GM10248 (cell line): Measurements from ENCODE around the gene SNX9.
A peak's percentile ranks its signal among the peaks of the same experiment; 100 is the strongest.

ENCODE experiments used
- CTCF ChIA-PET: fragments of 300-600 bp; sonication (Branson Sonifier 250); formaldehyde crosslinking; extraction: SDS; loops from one replicate; lab custom pipeline; 2021; ENCODE audit warnings: antibody characterized with exemption; lab: Yijun Ruan, JAX
- POLR2A ChIA-PET: fragments of 350-650 bp; sonication (Branson Sonifier 250); formaldehyde crosslinking; extraction: SDS; loops from one replicate; lab custom pipeline; 2020; ENCODE audit warnings: antibody characterized with exemption; lab: Yijun Ruan, JAX
- DNase-seq: peaks from one replicate; pipeline ENCODE4 v3.0.0; 2012; ENCODE audit errors: extremely low spot score
- CTCF ChIP-seq: IDR thresholded peaks from 2 replicates; pipeline ENCODE4 v1.5.1; 2012; ENCODE audit warnings: mild to moderate bottlenecking, low read depth; ENCODE audit errors: extremely low read depth, missing control alignments, control extremely low read depth

SNX9 gene

GRCh38 chr6:157978021-157978783 is 155.2 kb downstream of the SNX9 start:
- POLR2A ChIA-PET = no interaction called here
- CTCF ChIA-PET = interaction anchor here (1.0 to 6.4 kb wide), 4 partner anchors 11 to 221 kb away, joined by 3 to 53 read pairs (median 4); no protein-coding TSS in a partner anchor
- no peak for TF ChIP-seq CTCF
- no peak for DNase-seq

- POLR2A ChIA-PET = no interaction called here
- no peak for DNase-seq
- CTCF ChIA-PET = interaction anchor here (1.1 to 6.4 kb wide), 2 partner anchors 34 to 92 kb away, joined by 3 to 53 read pairs; no protein-coding TSS in a partner anchor
- peak; percentile 2 for TF ChIP-seq CTCF
These were observed 157.5 kb downstream of the SNX9 start for GRCh38 chr6:157980288-157981131.

- POLR2A ChIA-PET = no interaction called here
- CTCF ChIA-PET = interaction anchor here (1.1 to 6.4 kb wide), 3 partner anchors 34 to 174 kb away, joined by 3 to 53 read pairs (median 5); no protein-coding TSS in a partner anchor
- no peak for TF ChIP-seq CTCF
- no peak for DNase-seq
These were observed 158.0 kb downstream of the SNX9 start for GRCh38 chr6:157981132-157981394.

- TF ChIP-seq CTCF = peak; percentile 37
- POLR2A ChIA-PET = no interaction called here
- DNase-seq = peak; percentile 84
- CTCF ChIA-PET = interaction anchor here (0.8 to 6.4 kb wide), 7 partner anchors 22 to 225 kb away, joined by 4 to 53 read pairs (median 7); no protein-coding TSS in a partner anchor
These were observed 158.5 kb downstream of the SNX9 start, which contains the start of gene SYNJ2 for GRCh38 chr6:157981395-157982101. Gene SYNJ2 (plus strand): TSS chr6:157981863. CDS start chr6:157981962, 99 bp downstream.

GRCh38 chr6:157982102-157982562 is 159.1 kb downstream of the SNX9 start:
- DNase-seq = peak; percentile 56
- CTCF ChIA-PET = interaction anchor here (0.8 to 6.4 kb wide), 12 partner anchors 11 to 226 kb away, joined by 3 to 53 read pairs (median 7); no protein-coding TSS in a partner anchor
- POLR2A ChIA-PET = no interaction called here
- no peak for TF ChIP-seq CTCF
